Stimulated activated CD4-positive, alpha-beta T cell treated with anti-CD3 and anti-CD28 coated beads, Interleukin-12 subunit alpha, Interleukin-12 subunit beta, amount 100 ng/mL, for 48 hours (primary cell): ENCODE results near the gene CD22.
A peak's percentile ranks its signal among the peaks of the same experiment; 100 is the strongest.

ENCODE experiments used
- DNase-seq, 3 donors: peaks; one replicate each; pipeline ENCODE4 v3.0.0-alpha.2; 2020; ENCODE audit warnings: low read depth in 2 of 3, low spot score in 1 of 3

Gene CD22

GRCh38 chr19:35313587-35313986, 15.4 kb upstream of the CD22 start:
- DNase-seq, result no peak

DNA sequence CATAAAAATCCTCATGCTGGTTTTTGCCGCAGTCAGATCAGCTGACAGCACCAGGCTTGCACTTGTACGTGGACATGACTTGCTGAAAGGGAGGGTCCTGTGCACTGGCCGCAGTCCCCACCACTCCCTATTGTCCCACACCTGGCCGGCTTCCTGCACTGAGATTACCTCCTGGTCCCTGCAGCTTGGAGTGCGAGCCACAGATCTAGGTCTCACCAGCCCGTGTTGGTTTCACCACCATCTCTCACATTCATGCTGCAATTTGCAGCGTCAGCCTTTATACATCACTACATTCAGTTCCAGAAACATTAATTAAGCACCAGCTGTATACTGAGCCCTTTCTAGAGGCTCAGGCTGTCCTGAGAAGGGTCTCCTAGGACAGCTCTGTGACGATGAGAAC, 15.0 kb upstream of the CD22 start:
- DNase-seq, result no peak

- DNase-seq, result no peak
These were observed 14.0 kb upstream of the CD22 start for GRCh38 chr19:35314858-35315470.

DNA sequence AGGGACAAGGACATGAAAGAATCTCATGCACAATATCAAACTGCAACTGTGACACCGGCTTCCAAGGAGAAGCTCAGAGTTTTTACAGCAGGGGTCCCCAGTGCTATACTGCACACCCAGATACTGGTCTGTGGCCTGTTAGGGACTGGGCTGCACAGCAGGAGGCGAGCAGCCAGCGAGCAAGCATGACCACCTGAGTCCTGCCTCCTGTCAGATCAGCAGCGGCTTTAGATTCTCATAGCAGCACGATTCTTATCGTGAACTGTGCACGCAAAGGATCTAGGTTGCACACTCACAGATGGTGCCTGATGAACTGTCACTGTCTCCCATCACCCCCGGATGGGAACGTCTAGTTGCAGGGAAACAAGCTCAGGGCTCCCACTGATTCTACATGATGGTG, 13.1 kb upstream of the CD22 start:
- no peak for DNase-seq

- no peak for DNase-seq
These were observed 12.4 kb upstream of the CD22 start for GRCh38 chr19:35316560-35316959.

GRCh38 chr19:35317464-35318043, 11.4 kb upstream of the CD22 start:
- no peak for DNase-seq

DNA sequence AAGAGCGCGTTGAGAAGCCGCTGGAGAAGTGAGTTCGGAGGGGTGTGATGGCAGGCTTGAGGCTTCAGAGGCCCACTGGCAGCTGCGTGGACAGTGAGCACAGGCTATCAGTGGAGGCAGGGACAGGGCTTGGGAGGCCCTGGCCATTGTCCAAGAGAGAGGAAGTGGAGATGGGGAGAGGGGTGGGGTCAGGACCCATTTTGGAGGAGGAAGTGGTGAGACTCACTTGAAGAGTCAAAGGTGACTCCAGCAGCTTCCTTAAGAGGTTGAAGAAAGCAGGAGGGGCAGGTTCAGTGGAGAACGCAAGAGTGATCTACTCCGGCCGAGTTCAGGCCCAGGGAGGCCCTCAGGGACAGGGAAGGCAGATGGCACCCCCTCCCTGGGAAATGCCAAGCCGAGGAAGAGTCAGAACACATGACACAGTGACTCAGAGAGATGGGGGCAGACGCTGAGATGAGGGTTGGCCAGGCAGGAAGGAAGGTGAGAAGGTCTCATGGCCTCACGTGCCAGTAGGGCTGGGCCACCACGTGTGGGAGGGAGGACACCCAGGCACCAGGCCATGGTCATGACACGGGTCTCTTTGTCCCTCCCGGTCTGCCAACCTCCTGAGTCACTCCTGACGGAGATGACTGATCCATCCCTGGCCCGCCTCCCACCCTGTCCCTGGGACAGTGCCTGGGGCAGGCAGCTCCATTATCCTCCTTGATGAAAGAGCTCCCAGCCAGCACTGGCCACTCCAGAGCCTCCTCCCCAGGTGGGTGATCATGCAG, 10.1 kb upstream of the CD22 start:
- no peak for DNase-seq

DNA sequence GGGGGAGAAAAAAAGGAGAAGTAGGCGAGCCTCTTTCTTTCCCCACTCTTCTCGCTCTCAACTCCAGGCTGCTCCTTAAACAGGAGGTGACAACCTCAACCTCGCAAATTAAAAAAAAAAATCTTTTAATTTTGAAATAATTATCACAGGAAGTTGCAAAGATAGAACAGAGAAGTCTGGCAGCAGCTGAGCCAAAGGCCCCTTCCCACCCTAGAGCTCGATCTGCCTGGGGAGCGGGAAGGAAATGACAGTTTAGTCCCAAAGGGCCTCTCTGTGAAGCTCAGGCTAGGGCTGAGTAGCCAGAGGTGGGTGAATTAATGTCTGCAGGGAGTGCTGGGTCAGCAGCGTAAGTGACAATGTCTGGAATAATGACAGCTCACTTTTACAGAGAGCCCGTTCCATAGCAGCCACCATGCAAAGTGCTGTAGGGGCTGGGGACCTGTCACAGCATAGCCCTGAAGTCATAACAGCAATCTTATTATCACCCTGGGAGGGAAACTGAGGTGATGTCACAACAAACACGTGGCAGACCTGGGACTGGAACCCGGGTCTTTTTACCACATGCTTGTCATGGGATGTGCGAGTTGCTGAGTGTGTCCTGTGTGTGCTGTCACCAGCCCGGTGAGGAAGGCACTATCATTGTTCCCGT, 8.8 kb upstream of the CD22 start:
- DNase-seq, result no peak

DNA sequence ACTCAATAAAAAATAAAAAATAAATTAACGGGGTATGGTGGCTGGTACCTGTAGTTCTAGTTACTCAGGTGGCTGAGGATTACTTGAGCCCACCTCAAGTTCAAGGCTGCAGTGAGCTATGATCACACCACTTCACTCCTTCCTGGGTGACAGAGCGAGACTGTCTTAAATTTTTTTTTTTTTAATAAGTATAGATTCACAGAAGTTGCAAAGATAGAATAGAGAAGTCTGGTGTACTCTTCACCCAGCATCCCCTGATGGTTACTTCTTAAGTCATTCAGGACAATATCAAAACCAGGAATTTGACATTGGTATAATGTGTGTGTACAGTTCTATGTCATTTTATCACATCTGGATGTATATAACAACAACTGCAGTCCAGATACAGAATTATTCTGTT, 7.7 kb upstream of the CD22 start:
- DNase-seq, result no peak

GRCh38 chr19:35322014-35322413, 7.0 kb upstream of the CD22 start:
- DNase-seq, result no peak

- DNase-seq, result no peak
These were observed 1.3 kb upstream of the CD22 start for GRCh38 chr19:35327642-35328041.

- DNase-seq, result no peak
These were observed 336 bp downstream of the CD22 start for GRCh38 chr19:35329323-35329722.

DNA sequence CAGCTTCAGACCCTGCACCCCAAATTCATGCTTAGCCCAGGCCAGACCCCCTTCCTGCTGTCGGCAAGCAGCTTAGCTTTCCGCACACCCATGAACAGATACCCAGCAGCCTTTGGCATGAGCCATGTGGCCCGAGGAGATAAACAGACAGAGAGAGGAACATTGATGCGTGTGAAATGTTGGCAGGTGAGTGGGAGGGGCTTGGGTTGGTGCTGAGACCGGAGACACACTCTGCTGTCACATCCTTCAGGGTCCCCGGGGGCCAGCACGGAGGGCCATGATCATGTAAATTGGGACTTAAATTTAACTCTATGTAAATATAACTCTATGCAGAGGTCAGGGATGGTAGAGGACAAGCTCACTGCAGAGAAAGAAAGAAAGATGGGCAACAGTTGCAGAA, 1.5 kb downstream of the CD22 start:
- DNase-seq, result no peak

- DNase-seq, result no peak
These were observed 2.7 kb downstream of the CD22 start for GRCh38 chr19:35331551-35332214.

DNA sequence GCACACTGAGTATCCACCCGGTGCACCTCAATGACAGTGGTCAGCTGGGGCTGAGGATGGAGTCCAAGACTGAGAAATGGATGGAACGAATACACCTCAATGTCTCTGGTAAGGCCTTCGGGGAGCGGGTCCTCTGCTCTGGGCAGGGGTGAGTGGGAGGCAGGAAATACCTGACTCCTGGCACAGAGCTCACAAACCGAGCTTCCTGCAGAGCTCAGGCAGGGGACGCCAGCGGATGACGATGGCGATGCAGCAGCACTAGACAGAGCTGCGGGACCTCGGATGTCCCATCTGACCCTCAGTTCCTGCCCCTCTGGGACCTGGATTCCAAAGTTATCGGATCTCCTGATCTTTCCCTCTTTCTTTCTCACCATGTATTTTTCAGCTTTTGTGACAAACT, 3.8 kb downstream of the CD22 start:
- peak in 1 of 3 donors; percentile 24 for DNase-seq

DNA sequence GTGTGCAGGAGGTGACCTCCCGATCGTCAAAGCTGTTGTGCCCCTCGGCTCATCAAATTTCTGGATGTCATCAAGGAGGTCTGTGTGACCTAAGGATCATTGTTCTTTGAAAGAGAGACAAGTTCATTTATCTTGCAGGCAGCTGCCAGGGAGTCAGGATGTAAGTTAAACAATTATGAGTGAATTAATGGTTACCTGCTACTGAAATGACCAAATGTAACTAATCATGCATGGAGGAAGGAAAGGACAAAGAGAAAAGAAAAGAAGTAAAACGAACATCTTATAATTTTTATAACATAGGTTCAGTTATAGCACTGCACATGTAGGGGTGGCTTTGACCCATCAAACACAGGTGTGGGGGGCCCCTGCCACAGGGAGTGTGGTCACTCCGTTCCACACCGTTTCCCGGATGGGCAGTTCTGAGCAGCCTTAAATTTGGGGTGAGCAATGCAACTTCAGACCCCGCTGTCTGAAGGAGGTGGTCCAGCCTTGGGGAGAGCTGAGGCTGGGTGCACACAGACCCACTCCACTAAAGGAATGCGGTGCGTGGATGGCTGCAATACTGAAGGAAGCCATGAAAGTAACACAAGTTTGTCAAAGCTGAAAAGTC, 5.3 kb downstream of the CD22 start:
- DNase-seq, result no peak

DNA sequence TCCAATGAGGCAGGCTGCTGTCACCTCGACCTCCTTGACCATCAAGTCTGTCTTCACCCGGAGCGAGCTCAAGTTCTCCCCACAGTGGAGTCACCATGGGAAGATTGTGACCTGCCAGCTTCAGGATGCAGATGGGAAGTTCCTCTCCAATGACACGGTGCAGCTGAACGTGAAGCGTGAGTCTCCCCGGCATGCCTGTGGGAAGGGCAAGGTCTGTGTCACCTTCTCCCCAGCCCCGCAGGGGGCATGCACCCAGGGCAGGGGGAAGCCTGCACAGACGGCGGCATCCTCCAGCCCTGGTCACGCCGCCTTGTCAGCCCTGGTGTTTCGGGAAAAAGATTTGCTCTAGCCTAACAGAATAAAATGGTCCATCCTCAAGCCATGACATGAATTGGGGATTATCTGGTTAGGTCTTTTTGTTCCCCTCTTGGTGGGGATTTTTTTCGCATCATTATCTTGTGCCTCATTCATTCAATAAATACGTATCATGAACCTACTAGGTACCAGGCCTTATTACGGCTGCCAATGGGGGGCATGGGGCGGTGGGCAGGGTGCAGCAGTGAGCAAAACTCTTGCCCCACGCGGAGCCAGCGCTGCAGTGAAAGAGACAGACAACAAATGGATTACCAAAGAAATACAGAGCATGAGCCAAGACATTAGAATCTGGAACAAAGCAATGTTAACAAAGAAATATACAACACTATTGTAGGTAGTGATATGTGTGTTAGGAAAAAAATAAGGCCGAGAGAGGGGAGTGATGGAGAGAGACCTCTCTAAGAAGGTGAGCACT, 7.4 kb downstream of the CD22 start:
- no peak for DNase-seq

GRCh38 chr19:35337097-35337983, 8.4 kb downstream of the CD22 start:
- no peak for DNase-seq

- DNase-seq, result no peak
These were observed 9.0 kb downstream of the CD22 start for GRCh38 chr19:35337984-35338296.

GRCh38 chr19:35340431-35340830, 11.4 kb downstream of the CD22 start:
- DNase-seq, result no peak
